K562 (cell line): ENCODE measurements around the gene NLK. TPM values are rescaled to one million over a fixed set of nuclear protein-coding genes. Genes with fewer than 3 reads are reported as not detected.

ENCODE experiments used
- BDP1 ChIP-seq: IDR thresholded peaks from 3 replicates; pipeline ENCODE4 v1.6.1; 2011; ENCODE audit not compliant: insufficient read length, insufficient read depth
- BHLHE40 ChIP-seq: IDR thresholded peaks from 2 replicates; pipeline ENCODE4 v1.6.1; 2011; ENCODE audit warnings: low read length, improper control_type of control experiment
- CREB1 ChIP-seq, 2 experiments: sonication (generic) in 1 of 2; formaldehyde crosslinking in 1 of 2; IDR thresholded peaks; 2 replicates each; pipeline versions ENCODE4 v1.6.1 to v1.8.0; 2012 to 2022; ENCODE audit warnings: inconsistent platforms in 1 of 2, mild to moderate bottlenecking in 1 of 2, missing genetic modification reagents in 1 of 2, moderate library complexity in 1 of 2
- FOXJ2 ChIP-seq: fragments of 200-800 bp; sonication (Bioruptor generic); IDR thresholded peaks from 2 replicates; pipeline ENCODE4 v1.6.1; 2016; ENCODE audit warnings: missing genetic modification characterization, missing compliant biosample characterization
- FOXP1 ChIP-seq: sonication (generic); formaldehyde crosslinking; IDR thresholded peaks from 2 replicates; pipeline ENCODE4 v1.8.0; 2022; ENCODE audit warnings: mild to moderate bottlenecking, missing genetic modification reagents
- GABPB2 ChIP-seq: fragments of 250-450 bp; sonication (Bioruptor Pico); conservative IDR thresholded peaks from 2 replicates; pipeline ENCODE4 v1.5.1; 2021; ENCODE audit warnings: mild to moderate bottlenecking
- HDAC1 ChIP-seq, 2 experiments: fragments of 450-650 bp; IDR thresholded peaks; 2 replicates each; pipeline ENCODE4 v1.6.1; 2016 to 2017; ENCODE audit warnings: inconsistent platforms in 1 of 2, mild to moderate bottlenecking in 1 of 2, moderate library complexity in 1 of 2
- HSF4 ChIP-seq: fragments of 250-450 bp; sonication (Bioruptor Pico); IDR thresholded peaks from 2 replicates; pipeline ENCODE4 v2.1.2; 2022; ENCODE audit warnings: mild to moderate bottlenecking, moderate library complexity, borderline replicate concordance
- IFI16 ChIP-seq: fragments of 250-450 bp; sonication (Bioruptor Pico); IDR thresholded peaks from 2 replicates; pipeline ENCODE4 v2.1.2; 2022; ENCODE audit warnings: mild to moderate bottlenecking, inconsistent platforms
- KLF13 ChIP-seq: fragments of 450-650 bp; IDR thresholded peaks from 2 replicates; pipeline ENCODE4 v1.6.1; 2016; ENCODE audit warnings: missing genetic modification characterization, low read depth, mild to moderate bottlenecking, missing compliant biosample characterization, moderate library complexity, borderline replicate concordance
- MTA2 ChIP-seq: fragments of 450-650 bp; IDR thresholded peaks from 2 replicates; pipeline ENCODE4 v1.6.1; 2016; ENCODE audit warnings: low read depth
- PTRF ChIP-seq: fragments of 450-650 bp; IDR thresholded peaks from 2 replicates; pipeline ENCODE4 v1.6.1; 2016; ENCODE audit warnings: mild to moderate bottlenecking, missing genetic modification characterization, missing compliant biosample characterization
- RHOXF2B ChIP-seq: fragments of 250-450 bp; sonication (Bioruptor Pico); conservative IDR thresholded peaks from 2 replicates; pipeline ENCODE4 v1.5.1; 2021
- SIRT6 ChIP-seq: IDR thresholded peaks from one replicate; pipeline ENCODE4 v1.6.1; 2012; ENCODE audit warnings: low read depth, mild to moderate bottlenecking, control low read depth, inconsistent platforms, low read length, moderate library complexity
- SMAD2 ChIP-seq: fragments of 150-350 bp; IDR thresholded peaks from 2 replicates; pipeline ENCODE4 v1.6.1; 2014; ENCODE audit warnings: low read depth, mild to moderate bottlenecking, low read length
- SRSF9 ChIP-seq: fragments of 200-400 bp; formaldehyde crosslinking; IDR thresholded peaks from 2 replicates; pipeline ENCODE4 v1.6.1; 2017; ENCODE audit warnings: low read depth, low read length, borderline replicate concordance
- TAF9B ChIP-seq: fragments of 450-650 bp; IDR thresholded peaks from 2 replicates; pipeline ENCODE4 v1.6.1; 2018; ENCODE audit warnings: mild to moderate bottlenecking; ENCODE audit not compliant: partially characterized antibody
- TEAD2 ChIP-seq: fragments of 450-650 bp; IDR thresholded peaks from 2 replicates; pipeline ENCODE4 v1.6.1; 2016; ENCODE audit warnings: missing genetic modification characterization, control low read depth, missing compliant biosample characterization
- TRIM24 ChIP-seq, 2 experiments: fragments of 450-650 bp; IDR thresholded peaks; 2 replicates each; pipeline ENCODE4 v1.6.1; 2016
- ZBED1 ChIP-seq: IDR thresholded peaks from 2 replicates; pipeline ENCODE4 v1.6.1; 2014
- ZKSCAN3 ChIP-seq: fragments of 250-450 bp; sonication (Bioruptor Pico); IDR thresholded peaks from 2 replicates; pipeline ENCODE4 v1.4.0; 2020
- ZNF143 ChIP-seq: sonication (generic); formaldehyde crosslinking; IDR thresholded peaks from 2 replicates; pipeline ENCODE4 v1.9.0; 2022; ENCODE audit warnings: mild to moderate bottlenecking, missing genetic modification reagents
- ZNF197 ChIP-seq: fragments of 200-800 bp; sonication (Bioruptor generic); IDR thresholded peaks from 2 replicates; pipeline ENCODE4 v1.6.1; 2016; ENCODE audit warnings: low read depth, missing genetic modification characterization, missing compliant biosample characterization
- ZNF41 ChIP-seq: fragments of 250-450 bp; sonication (Bioruptor Pico); conservative IDR thresholded peaks from 2 replicates; pipeline ENCODE4 v1.4.0; 2020; ENCODE audit warnings: mild to moderate bottlenecking
- ZNF57 ChIP-seq: fragments of 450-650 bp; formaldehyde crosslinking; IDR thresholded peaks from 2 replicates; pipeline ENCODE4 v1.4.0; 2020; ENCODE audit warnings: mild to moderate bottlenecking, moderate library complexity
- ZNF639 ChIP-seq, 2 experiments: fragments of 200-800 bp in 1 of 2; sonication (Bioruptor generic) in 1 of 2; sonication (generic) in 1 of 2; formaldehyde crosslinking in 1 of 2; IDR thresholded peaks in 1 of 2; conservative IDR thresholded peaks in 1 of 2; 2 replicates each; pipeline versions ENCODE4 v1.5.0 to v1.6.1; 2016 to 2020; ENCODE audit warnings: missing compliant biosample characterization in 1 of 2, missing genetic modification characterization in 1 of 2, missing genetic modification reagents in 1 of 2
- polyA plus RNA-seq, 8 experiments: library from polyadenylated mRNA; depleted of rRNA in 4 of 8; stranded (reverse) in 5 of 8; unstranded in 3 of 8; fragments of >200 nt; fragmentation: Nextera tagmentation in 2 of 8; fragmentation: Illumina TruSeq in 1 of 8; extraction: Ambion mirVana in 2 of 8; extraction: Trizol in 1 of 8; gene quantifications; 2 replicates each; pipeline versions ENCODE4 v1.2.1 to v1.2.3, GENCODE V29; 2011 to 2014; ENCODE audit warnings: inconsistent platforms in 1 of 8, missing spikeins in 1 of 8
- total RNA-seq, 7 experiments: library from RNA; depleted of rRNA in 6 of 7; stranded (reverse); fragments of >200 nt in 6 of 7; fragmentation: Illumina TruSeq in 2 of 7; extraction: Trizol in 2 of 7; gene quantifications; 2 replicates each; pipeline versions ENCODE4 v1.2.1 to v1.2.3, GENCODE V29; 2011 to 2021; ENCODE audit warnings: low replicate concordance in 1 of 7
- TF ChIP-seq, protein P1 (sequence below): sonication (generic); formaldehyde crosslinking; IDR thresholded peaks from 2 replicates; pipeline ENCODE4 v1.8.0; 2022; ENCODE audit warnings: mild to moderate bottlenecking, missing genetic modification reagents

Gene NLK
- total and polyA plus RNA-seq, 9 of the 15 experiments (the other 6 are each of a cell fraction or from before 2014, with no cell fraction given), result 10.9 to 59.6 (median 26.7) TPM

- TF ChIP-seq KLF13 (tag), result no peak
- TF ChIP-seq GABPB2 (CRISPR knock-in tag), result no peak
- no peak for TF ChIP-seq IFI16 (CRISPR knock-in tag)
- TF ChIP-seq MTA2, result no peak
- no peak for TF ChIP-seq ZNF41 (CRISPR knock-in tag)
- TF ChIP-seq HSF4 (CRISPR knock-in tag), result no peak
- TF ChIP-seq ZKSCAN3 (CRISPR knock-in tag), result no peak
- TF ChIP-seq FOXJ2 (tag), result no peak
- no peak for TF ChIP-seq TRIM24 (IDR thresholded peaks at IDR 0.05)
- TF ChIP-seq ZBED1, result no peak
- no peak for TF ChIP-seq TAF9B
- no peak for TF ChIP-seq BDP1
- no peak for TF ChIP-seq ZNF143 (CRISPR knock-in tag)
- TF ChIP-seq ZNF639 (CRISPR knock-in tag; conservative IDR thresholded peaks at IDR 0.05 in 1 of 2, IDR thresholded peaks at IDR 0.05 in 1 of 2), result peak; percentile 40 to 66; a peak in 2 of 4 replicates
- TF ChIP-seq FOXP1 (CRISPR knock-in tag), result peak; percentile 58; the same call in 1 of the 2 replicates
- no peak for TF ChIP-seq SMAD2
- TF ChIP-seq HDAC1 (IDR thresholded peaks at IDR 0.05), result peak in 1 of 2 experiments; percentile 85; a peak in 2 of 4 replicates
- TF ChIP-seq ZNF57 (CRISPR knock-in tag), result no peak
- no peak for TF ChIP-seq SIRT6
- no peak for TF ChIP-seq PTRF
- TF ChIP-seq RHOXF2B (CRISPR knock-in tag), result no peak
- no peak for TF ChIP-seq CREB1 (IDR thresholded peaks at IDR 0.05)
- 0 out of 2 replicates have a peak, but pooled peaks have one; percentile 27 for TF ChIP-seq CREB1 (CRISPR knock-in tag; IDR thresholded peaks at IDR 0.05)
- no peak for TF ChIP-seq SRSF9
- no peak for TF ChIP-seq BHLHE40
- TF ChIP-seq, protein P1, sequence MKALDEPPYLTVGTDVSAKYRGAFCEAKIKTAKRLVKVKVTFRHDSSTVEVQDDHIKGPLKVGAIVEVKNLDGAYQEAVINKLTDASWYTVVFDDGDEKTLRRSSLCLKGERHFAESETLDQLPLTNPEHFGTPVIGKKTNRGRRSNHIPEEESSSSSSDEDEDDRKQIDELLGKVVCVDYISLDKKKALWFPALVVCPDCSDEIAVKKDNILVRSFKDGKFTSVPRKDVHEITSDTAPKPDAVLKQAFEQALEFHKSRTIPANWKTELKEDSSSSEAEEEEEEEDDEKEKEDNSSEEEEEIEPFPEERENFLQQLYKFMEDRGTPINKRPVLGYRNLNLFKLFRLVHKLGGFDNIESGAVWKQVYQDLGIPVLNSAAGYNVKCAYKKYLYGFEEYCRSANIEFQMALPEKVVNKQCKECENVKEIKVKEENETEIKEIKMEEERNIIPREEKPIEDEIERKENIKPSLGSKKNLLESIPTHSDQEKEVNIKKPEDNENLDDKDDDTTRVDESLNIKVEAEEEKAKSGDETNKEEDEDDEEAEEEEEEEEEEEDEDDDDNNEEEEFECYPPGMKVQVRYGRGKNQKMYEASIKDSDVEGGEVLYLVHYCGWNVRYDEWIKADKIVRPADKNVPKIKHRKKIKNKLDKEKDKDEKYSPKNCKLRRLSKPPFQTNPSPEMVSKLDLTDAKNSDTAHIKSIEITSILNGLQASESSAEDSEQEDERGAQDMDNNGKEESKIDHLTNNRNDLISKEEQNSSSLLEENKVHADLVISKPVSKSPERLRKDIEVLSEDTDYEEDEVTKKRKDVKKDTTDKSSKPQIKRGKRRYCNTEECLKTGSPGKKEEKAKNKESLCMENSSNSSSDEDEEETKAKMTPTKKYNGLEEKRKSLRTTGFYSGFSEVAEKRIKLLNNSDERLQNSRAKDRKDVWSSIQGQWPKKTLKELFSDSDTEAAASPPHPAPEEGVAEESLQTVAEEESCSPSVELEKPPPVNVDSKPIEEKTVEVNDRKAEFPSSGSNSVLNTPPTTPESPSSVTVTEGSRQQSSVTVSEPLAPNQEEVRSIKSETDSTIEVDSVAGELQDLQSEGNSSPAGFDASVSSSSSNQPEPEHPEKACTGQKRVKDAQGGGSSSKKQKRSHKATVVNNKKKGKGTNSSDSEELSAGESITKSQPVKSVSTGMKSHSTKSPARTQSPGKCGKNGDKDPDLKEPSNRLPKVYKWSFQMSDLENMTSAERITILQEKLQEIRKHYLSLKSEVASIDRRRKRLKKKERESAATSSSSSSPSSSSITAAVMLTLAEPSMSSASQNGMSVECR (CRISPR knock-in tag), result peak; percentile 68; the same call in 1 of the 2 replicates
- peak; percentile 68; the same call in 1 of the 2 replicates for TF ChIP-seq TEAD2 (tag)
- peak; percentile 88 for TF ChIP-seq ZNF197 (CRISPR knock-in tag)
Observed at GRCh38 chr17:28008513-28008912, 34.0 kb upstream of the NLK start (continued).
